H1 (cell line): ENCODE measurements around the gene MACROH2A1. TPM values are rescaled to one million over a fixed set of nuclear protein-coding genes. Genes with fewer than 3 reads are reported as not detected.

Source experiments
- ASH2L ChIP-seq: fragments of 200-600, 300-600 bp; sonication (generic); IDR thresholded peaks from one replicate; pipeline ENCODE4 v1.7.1; 2017; ENCODE audit warnings: low read length
- CHD1 ChIP-seq: IDR thresholded peaks from 2 replicates; pipeline ENCODE4 v1.6.1; 2012; ENCODE audit warnings: low read depth, low read length, improper control_type of control experiment
- CHD2 ChIP-seq: IDR thresholded peaks from 2 replicates; pipeline ENCODE4 v1.6.1; 2012; ENCODE audit warnings: low read length, improper control_type of control experiment
- CHD7 ChIP-seq: fragments of 300-600 bp; sonication (generic); IDR thresholded peaks from 2 replicates; pipeline ENCODE4 v1.7.1; 2012; ENCODE audit warnings: low read length, moderate library complexity, mild to moderate bottlenecking, inconsistent platforms; ENCODE audit not compliant: insufficient replicate concordance
- EZH2 ChIP-seq: fragments of 200-600 bp; sonication (generic); IDR thresholded peaks from 2 replicates; pipeline ENCODE4 v1.7.1; 2012; ENCODE audit warnings: low read depth, mild to moderate bottlenecking, moderate library complexity, low read length, inconsistent platforms; ENCODE audit not compliant: severe bottlenecking
- MAX ChIP-seq: IDR thresholded peaks from 2 replicates; pipeline ENCODE4 v1.6.1; 2012; ENCODE audit warnings: inconsistent platforms
- SAP30 ChIP-seq: fragments of 300-600 bp; sonication (generic); IDR thresholded peaks from 2 replicates; pipeline ENCODE4 v1.7.1; 2012; ENCODE audit warnings: low read length, moderate library complexity, mild to moderate bottlenecking, inconsistent platforms; ENCODE audit not compliant: insufficient read depth, insufficient replicate concordance
- SP2 ChIP-seq: IDR thresholded peaks from 2 replicates; pipeline ENCODE4 v1.6.1; 2012; ENCODE audit warnings: mild to moderate bottlenecking, low read length, inconsistent platforms
- USF2 ChIP-seq: IDR thresholded peaks from 2 replicates; pipeline ENCODE4 v1.6.1; 2011; ENCODE audit warnings: low read length, improper control_type of control experiment
- polyA plus RNA-seq, 7 experiments: library from polyadenylated mRNA; depleted of rRNA in 3 of 7; stranded (reverse) in 5 of 7; unstranded in 2 of 7; fragments of >200 nt in 5 of 7; fragments of 200-250 nt in 2 of 7; gene quantifications; 1 replicate in 5 of 7; 2 replicates in 1 of 7; 4 replicates in 1 of 7; pipeline versions ENCODE4 v1.2.1 to v1.2.3, GENCODE V29; 2011 to 2013; ENCODE audit warnings: missing spikeins in 2 of 7, mixed read lengths in 2 of 7
- total RNA-seq: library from RNA; stranded (reverse); fragmentation: NEBNext Ultra II Directional; extraction: Animal tissue kit (Norgen Biotek cat#: 25700); gene quantifications from 2 replicates; pipeline ENCODE4 v1.2.1, GENCODE V29; 2021

MACROH2A1 gene
- total and polyA plus RNA-seq, 2 of the 8 experiments (the other 6 are each of a cell fraction or from before 2014, with no cell fraction given), result 60.0 to 92.3 TPM

GRCh38 chr5:135399794-135400542 lies 937 bp upstream of the MACROH2A1 start (continued):
- TF ChIP-seq SAP30 (no peak), CHD1 (no peak), CHD2 (no peak), ASH2L (peak; percentile 67), MAX (no peak; the same call in 1 of the 2 replicates), CHD7 (peak; percentile 55), SP2 (no peak), EZH2 (peak; percentile 44), USF2 (no peak)
